ENCODE measurements around the gene GNAO1.

- TF ChIP-seq TCF7L2 (IDR thresholded peaks at IDR 0.05; ENCODE audit: low read depth, low read length) (no peak), SAFB2 (IDR thresholded peaks at IDR 0.05; ENCODE audit: borderline replicate concordance, low read depth, low read length, severe bottlenecking) (no peak), KDM1A (IDR thresholded peaks at IDR 0.05) (no peak), BHLHE40 (IDR thresholded peaks at IDR 0.05; ENCODE audit: low read length) (no peak)
Observed at GRCh38 chr16:56365552-56365951, 174.3 kb downstream of the GNAO1 start.
